Ascending aorta (tissue), 2 donors: ENCODE data around the gene HAUS3. TPM values are rescaled to one million over a fixed set of nuclear protein-coding genes. Genes with fewer than 3 reads are reported as not detected.

ENCODE experiments used
- DNase-seq, 2 donors: peaks; one replicate each; pipeline ENCODE4 v3.0.0-alpha.2; 2019; ENCODE audit warnings: low spot score in 2 of 2
- H3K27ac ChIP-seq, 2 donors: fragments of 200-600 bp; sonication (generic); one replicate each; pipeline ENCODE4 v1.5.1; 2016 to 2017; ENCODE audit warnings: mild to moderate bottlenecking in 1 of 2
- H3K27me3 ChIP-seq: fragments of 200-600 bp; sonication (generic); one replicate; pipeline ENCODE4 v1.5.1; 2017
- H3K36me3 ChIP-seq, 2 donors: fragments of 200-600 bp; sonication (generic); one replicate each; pipeline ENCODE4 v1.5.1; 2016
- H3K4me1 ChIP-seq, 2 donors: fragments of 200-600 bp; sonication (generic); one replicate each; pipeline ENCODE4 v1.5.1; 2016 to 2017; ENCODE audit warnings: mild to moderate bottlenecking in 1 of 2
- H3K4me3 ChIP-seq, 2 donors: fragments of 200-600 bp; sonication (generic); one replicate each; pipeline ENCODE4 v1.5.1; 2016 to 2017; ENCODE audit warnings: mild to moderate bottlenecking in 1 of 2
- H3K9me3 ChIP-seq, 2 donors: fragments of 200-600 bp; sonication (generic); one replicate each; pipeline ENCODE4 v1.5.1; 2016
- CTCF ChIP-seq, 3 experiments: fragments of 200-600 bp in 2 of 3; fragments of 450-650 bp in 1 of 3; sonication (generic) in 2 of 3; IDR thresholded peaks; one replicate each; pipeline ENCODE4 v1.5.1; 2016 to 2019; ENCODE audit warnings: antibody characterized with exemption in 3 of 3, mild to moderate bottlenecking in 1 of 3, moderate library complexity in 1 of 3
- intact Hi-C: fragments of 100-400 bp; cut with DNase I; formaldehyde crosslinking; loops from one replicate; pipeline ENCODE4 v1.15.1; 2023
- total RNA-seq: library from RNA; depleted of rRNA; stranded (reverse); fragments of >200 nt; gene quantifications from one replicate; pipeline ENCODE4 v1.1.0, GENCODE V29; 2016

The HAUS3 gene, protein sequence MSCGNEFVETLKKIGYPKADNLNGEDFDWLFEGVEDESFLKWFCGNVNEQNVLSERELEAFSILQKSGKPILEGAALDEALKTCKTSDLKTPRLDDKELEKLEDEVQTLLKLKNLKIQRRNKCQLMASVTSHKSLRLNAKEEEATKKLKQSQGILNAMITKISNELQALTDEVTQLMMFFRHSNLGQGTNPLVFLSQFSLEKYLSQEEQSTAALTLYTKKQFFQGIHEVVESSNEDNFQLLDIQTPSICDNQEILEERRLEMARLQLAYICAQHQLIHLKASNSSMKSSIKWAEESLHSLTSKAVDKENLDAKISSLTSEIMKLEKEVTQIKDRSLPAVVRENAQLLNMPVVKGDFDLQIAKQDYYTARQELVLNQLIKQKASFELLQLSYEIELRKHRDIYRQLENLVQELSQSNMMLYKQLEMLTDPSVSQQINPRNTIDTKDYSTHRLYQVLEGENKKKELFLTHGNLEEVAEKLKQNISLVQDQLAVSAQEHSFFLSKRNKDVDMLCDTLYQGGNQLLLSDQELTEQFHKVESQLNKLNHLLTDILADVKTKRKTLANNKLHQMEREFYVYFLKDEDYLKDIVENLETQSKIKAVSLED
- 9.0 TPM for total RNA-seq

- Histone ChIP-seq H3K4me1 (peaks cover 6 to 37% of the 10 kb centered on the region in 2 donors), H3K36me3 (no peaks in the 10 kb centered on the region), H3K27ac (peak within 1 kb of the TSS; percentile 60 to 69), H3K9me3 (no peaks in the 10 kb centered on the region), H3K27me3 (no peaks in the 10 kb centered on the region), H3K4me3 (peak within 1 kb of the TSS; percentile 65 to 97)
- no peak for TF ChIP-seq CTCF (IDR thresholded peaks at IDR 0.05)
- DNase-seq = peak; percentile 90 to 99
- intact Hi-C loops = loop anchor here (1.0 to 10.0 kb wide), 7 partner anchors 21 to 1713 kb away; partner anchors contain the start of genes CFAP99, FAM193A, GRK4 and HTT
Measured at GRCh38 chr4:2241410-2242353, at the start of gene HAUS3, which contains the start of gene POLN. HAUS3 (minus strand) TSS chr4:2242121; CDS start chr4:2240946, 1,175 bp downstream. POLN (minus strand) TSS chr4:2242121; CDS start chr4:2229231, 12,890 bp downstream.

- no peak overlapping the region for H3K4me3 ChIP-seq
- H3K4me1 ChIP-seq = no peaks in the 10 kb centered on the region
- H3K36me3 ChIP-seq = no peaks in the 10 kb centered on the region
- H3K9me3 ChIP-seq = no peaks in the 10 kb centered on the region
- intact Hi-C loops = no loop called here
- no peaks in the 10 kb centered on the region for H3K27me3 ChIP-seq
- no peak for TF ChIP-seq CTCF (IDR thresholded peaks at IDR 0.05)
- no peak overlapping the region for H3K27ac ChIP-seq
- DNase-seq = peak in 1 of 2 donors; percentile 64
Measured at GRCh38 chr4:2290974-2291704, 49.2 kb upstream of the HAUS3 start.

DNA sequence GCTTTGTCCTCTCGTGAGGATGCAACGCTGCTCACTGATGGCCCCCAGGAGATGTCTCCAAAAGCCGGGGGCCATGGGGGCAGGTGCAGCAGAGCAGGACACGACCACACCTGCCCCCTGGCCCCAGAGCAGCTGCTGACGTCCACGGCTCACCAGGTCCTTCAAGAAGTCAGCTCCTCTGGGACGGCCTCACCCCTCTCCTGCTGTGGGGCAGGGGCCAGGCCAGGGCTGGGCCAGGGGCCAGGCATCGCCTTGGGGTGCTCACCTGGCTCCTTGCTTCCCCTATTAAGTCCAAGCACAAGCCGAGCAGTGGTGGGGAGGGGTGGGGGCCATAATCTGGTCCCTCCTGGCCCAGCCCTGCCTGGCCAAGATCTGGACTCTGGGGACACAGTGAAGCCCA lies 48.6 kb upstream of the HAUS3 start:
- no peaks in the 10 kb centered on the region for H3K4me1 ChIP-seq
- no peaks in the 10 kb centered on the region for H3K27me3 ChIP-seq
- H3K27ac ChIP-seq = no peak overlapping the region
- intact Hi-C loops = no loop called here
- H3K36me3 ChIP-seq = no peaks in the 10 kb centered on the region
- no peaks in the 10 kb centered on the region for H3K9me3 ChIP-seq
- TF ChIP-seq CTCF (IDR thresholded peaks at IDR 0.05) = no peak
- DNase-seq = peak in 1 of 2 donors; percentile 51
- H3K4me3 ChIP-seq = no peak overlapping the region

DNA sequence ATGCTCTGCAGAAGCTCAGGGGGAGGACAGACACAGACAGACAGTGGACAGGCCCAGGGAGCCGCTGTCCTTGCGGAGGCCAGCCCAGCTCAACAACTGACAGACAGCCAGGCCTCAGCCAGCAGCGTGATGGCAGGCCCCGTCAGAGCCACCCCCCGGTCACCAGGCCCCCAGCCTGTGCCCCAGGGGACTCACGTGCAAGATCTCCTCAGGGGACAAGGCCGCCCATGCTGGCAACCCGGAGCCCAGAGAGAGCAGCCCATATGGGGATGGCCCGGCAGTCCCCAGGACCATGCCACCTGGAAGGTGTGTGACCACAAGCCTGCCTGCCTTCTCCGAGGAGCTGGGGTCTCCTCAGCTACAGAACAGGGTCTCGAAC lies 48.0 kb upstream of the HAUS3 start:
- intact Hi-C loops = no loop called here
- peak in 1 of 2 donors; percentile 46 for DNase-seq
- no peak overlapping the region for H3K27ac ChIP-seq

More for the DNA sequence above, 48.0 kb upstream of the HAUS3 start:
- no peak for TF ChIP-seq CTCF (IDR thresholded peaks at IDR 0.05)
- Histone ChIP-seq H3K4me3 (no peak overlapping the region), H3K9me3 (no peaks in the 10 kb centered on the region), H3K4me1 (no peaks in the 10 kb centered on the region), H3K36me3 (no peaks in the 10 kb centered on the region), H3K27me3 (no peaks in the 10 kb centered on the region)
